NCI-H82 treated with DMSO at 0.1 percent for 48 hours (cell line): ENCODE measurements around the gene UFD1.
"Not testable (repeated sequence)": the region's sequence is repeated elsewhere in the genome, so short reads cannot be mapped to it uniquely, and the experiment has no call there.

Experiments used
- DNase-seq: peaks from one replicate; lab custom pipeline; 2025; ENCODE audit not compliant: unreplicated experiment; lab: John Stamatoyannopoulos, UW

Gene UFD1

GRCh38 chr22:19451570-19451969 is 27.4 kb downstream of the UFD1 start:
- no peak for DNase-seq

GRCh38 chr22:19450363-19451175 is 28.4 kb downstream of the UFD1 start:
- no peak for DNase-seq

- no peak for DNase-seq
Observed at GRCh38 chr22:19449422-19449767, 29.6 kb downstream of the UFD1 start.

- no peak for DNase-seq
Observed at GRCh38 chr22:19448739-19449421, 30.1 kb downstream of the UFD1 start.

- DNase-seq, result peak; percentile 47
Observed at GRCh38 chr22:19448076-19448607, 30.9 kb downstream of the UFD1 start.

GRCh38 chr22:19447330-19448075 is 31.5 kb downstream of the UFD1 start, which contains the start of gene C22orf39:
Gene C22orf39 (minus strand): TSS chr22:19447711. CDS start chr22:19447688, 23 bp downstream.
- DNase-seq, result peak; percentile 85

GRCh38 chr22:19446603-19447329 is 32.2 kb downstream of the UFD1 start:
- no peak for DNase-seq

- DNase-seq, result not testable (repeated sequence)
Observed at GRCh38 chr22:19445279-19445982, 33.6 kb downstream of the UFD1 start.

GRCh38 chr22:19443544-19444211 is 35.3 kb downstream of the UFD1 start:
- DNase-seq, result no peak

- DNase-seq, result no peak
Observed at GRCh38 chr22:19442166-19442565, 36.8 kb downstream of the UFD1 start.

- DNase-seq, result no peak
Observed at GRCh38 chr22:19440411-19441195, 38.4 kb downstream of the UFD1 start.

GRCh38 chr22:19438298-19438697 is 40.7 kb downstream of the UFD1 start:
- DNase-seq, result no peak

GRCh38 chr22:19436444-19437161 is 42.4 kb downstream of the UFD1 start:
- not testable (repeated sequence) for DNase-seq

GRCh38 chr22:19434829-19435580 is 44.0 kb downstream of the UFD1 start:
- DNase-seq, result no peak

- DNase-seq, result no peak
Observed at GRCh38 chr22:19434401-19434800, 44.6 kb downstream of the UFD1 start.

- DNase-seq, result peak; percentile 67
Observed at GRCh38 chr22:19432133-19432851, 46.7 kb downstream of the UFD1 start, which contains the start of gene MRPL40. Gene MRPL40 (plus strand): TSS chr22:19432545. CDS start chr22:19432555, 10 bp downstream.
